ENCODE data around the gene ROR1.

GRCh38 chr1:63854091-63854490 is 80.3 kb downstream of the ROR1 start:
- TF ChIP-seq EP300 (IDR thresholded peaks at IDR 0.05), result no peak
- TF ChIP-seq POLR2A (IDR thresholded peaks at IDR 0.05), result no peak

Data from suprapubic skin (tissue), 2 donors.